SH-SY5Y (cell line): ENCODE results near the gene MAP3K4.

Experiments used
- GATA2 ChIP-seq: IDR thresholded peaks from 2 replicates; pipeline ENCODE4 v1.6.1; 2011; ENCODE audit warnings: mild to moderate bottlenecking, low read depth, low read length
- GATA3 ChIP-seq: IDR thresholded peaks from 2 replicates; pipeline ENCODE4 v1.6.1; 2011; ENCODE audit warnings: low read depth, mild to moderate bottlenecking, low read length, moderate library complexity

DNA sequence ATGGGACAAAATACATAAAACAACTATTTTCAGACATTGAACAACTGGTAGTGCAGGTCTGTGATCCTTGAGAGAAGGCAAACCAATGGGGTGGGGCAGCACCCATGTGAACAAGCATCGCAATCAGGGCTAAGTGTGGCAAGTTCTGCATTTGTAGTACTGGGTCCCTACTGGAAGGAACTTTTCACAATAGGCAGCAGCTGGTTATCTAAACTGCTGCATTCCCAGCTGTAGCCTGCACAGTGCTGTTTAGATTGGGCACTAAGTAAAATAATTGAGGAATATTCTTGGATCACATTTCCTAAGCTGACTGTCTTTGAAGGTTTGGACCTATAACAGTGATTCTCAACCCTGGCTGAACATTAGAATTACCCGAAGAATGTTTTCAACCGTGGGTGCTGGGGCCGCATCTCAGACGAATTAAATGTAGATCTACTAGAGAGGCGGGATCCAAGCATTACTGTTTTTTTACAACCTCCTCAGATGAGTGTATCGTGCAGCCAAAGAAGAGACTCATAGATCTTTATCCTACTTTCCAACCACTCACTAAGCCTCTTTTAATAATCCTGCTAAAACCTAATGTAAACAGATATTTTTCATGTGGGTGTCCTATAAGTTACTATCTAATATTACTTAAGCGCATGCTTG, 12.4 kb upstream of the MAP3K4 start:
- no peak for TF ChIP-seq GATA2
- no peak for TF ChIP-seq GATA3
